Gastrocnemius medialis (tissue), 4 donors: ENCODE results near the gene ZNF438.

Source experiments
- POLR2A ChIP-seq, 2 donors: fragments of 450-650 bp; IDR thresholded peaks; one replicate each; pipeline ENCODE4 v1.6.1; 2017; ENCODE audit warnings: antibody characterized with exemption in 2 of 2, mild to moderate bottlenecking in 2 of 2, moderate library complexity in 2 of 2
- TF ChIP-seq, protein P1 (sequence below), 5 experiments: fragments of 450-650 bp in 3 of 5; fragments of 200-600 bp in 2 of 5; sonication (generic) in 2 of 5; IDR thresholded peaks in 4 of 5; conservative IDR thresholded peaks in 1 of 5; 1 replicate in 4 of 5; 2 replicates in 1 of 5; pipeline ENCODE4 v1.5.1; 2016 to 2019; ENCODE audit warnings: antibody characterized with exemption in 5 of 5, mild to moderate bottlenecking in 3 of 5, moderate library complexity in 3 of 5

DNA sequence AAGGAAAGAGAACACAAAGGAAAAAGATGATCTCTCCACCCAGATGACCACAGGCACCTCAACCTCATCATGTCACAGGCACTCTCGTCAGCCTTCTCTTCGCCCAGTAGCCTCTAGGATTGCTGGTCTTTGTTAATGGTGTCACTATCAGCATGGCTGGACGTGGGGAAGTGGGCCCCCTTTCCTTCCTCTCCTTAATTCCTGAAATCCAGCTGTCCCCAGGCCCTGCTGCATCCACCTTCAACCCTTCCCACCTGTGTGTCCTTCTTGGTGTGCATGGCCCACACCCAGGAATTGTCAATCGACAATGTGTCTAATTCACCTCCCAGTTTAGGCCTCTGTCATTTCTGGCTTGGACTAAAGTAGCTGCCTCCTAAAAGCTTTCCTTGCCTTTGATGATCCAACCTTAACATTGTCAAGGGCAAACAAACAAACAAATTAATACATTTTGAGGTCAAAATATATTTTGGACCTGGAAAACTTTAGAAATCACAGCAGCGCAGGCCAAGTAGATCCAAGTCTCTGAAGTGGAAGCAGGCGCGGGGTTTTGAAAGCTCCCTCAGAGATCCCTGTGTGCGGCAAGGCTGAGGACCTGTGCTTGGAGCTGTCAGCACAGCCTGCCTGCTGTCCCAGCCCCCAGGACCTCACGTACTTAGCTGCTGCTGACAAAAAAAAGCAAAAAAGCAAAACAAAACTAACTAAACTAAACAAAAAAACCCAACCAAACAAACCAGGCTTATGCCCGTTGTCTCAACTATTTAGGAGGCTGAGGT, 208.8 kb downstream of the ZNF438 start:
- TF ChIP-seq, protein P1, sequence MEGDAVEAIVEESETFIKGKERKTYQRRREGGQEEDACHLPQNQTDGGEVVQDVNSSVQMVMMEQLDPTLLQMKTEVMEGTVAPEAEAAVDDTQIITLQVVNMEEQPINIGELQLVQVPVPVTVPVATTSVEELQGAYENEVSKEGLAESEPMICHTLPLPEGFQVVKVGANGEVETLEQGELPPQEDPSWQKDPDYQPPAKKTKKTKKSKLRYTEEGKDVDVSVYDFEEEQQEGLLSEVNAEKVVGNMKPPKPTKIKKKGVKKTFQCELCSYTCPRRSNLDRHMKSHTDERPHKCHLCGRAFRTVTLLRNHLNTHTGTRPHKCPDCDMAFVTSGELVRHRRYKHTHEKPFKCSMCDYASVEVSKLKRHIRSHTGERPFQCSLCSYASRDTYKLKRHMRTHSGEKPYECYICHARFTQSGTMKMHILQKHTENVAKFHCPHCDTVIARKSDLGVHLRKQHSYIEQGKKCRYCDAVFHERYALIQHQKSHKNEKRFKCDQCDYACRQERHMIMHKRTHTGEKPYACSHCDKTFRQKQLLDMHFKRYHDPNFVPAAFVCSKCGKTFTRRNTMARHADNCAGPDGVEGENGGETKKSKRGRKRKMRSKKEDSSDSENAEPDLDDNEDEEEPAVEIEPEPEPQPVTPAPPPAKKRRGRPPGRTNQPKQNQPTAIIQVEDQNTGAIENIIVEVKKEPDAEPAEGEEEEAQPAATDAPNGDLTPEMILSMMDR (IDR thresholded peaks at IDR 0.05 in 4 of 5, conservative IDR thresholded peaks at IDR 0.05 in 1 of 5) = no peak
- TF ChIP-seq POLR2A (IDR thresholded peaks at IDR 0.05) = no peak
